Psoas muscle (tissue), 8 donors: ENCODE measurements around the gene ZNF574. TPM values are rescaled to one million over a fixed set of nuclear protein-coding genes. Genes with fewer than 3 reads are reported as not detected.

Experiments
- ATAC-seq, 4 donors: fragments of 200-7000 bp; cut with Tn5 transposase; one replicate each; pipeline ENCODE4 v1.9.1; 2020; ENCODE audit warnings: moderate library complexity in 3 of 4, mild to moderate bottlenecking in 2 of 4
- DNase-seq, 2 donors: peaks; one replicate each; pipeline ENCODE4 v3.0.0-alpha.2; 2020
- H3K27ac ChIP-seq: fragments of 200-600 bp; one replicate; pipeline ENCODE4 v1.8.0; 2022
- H3K27me3 ChIP-seq, 3 donors: fragments of 200-600 bp in 1 of 3; one replicate each; pipeline versions ENCODE4 v1.6.1 to v1.8.0; 2013 to 2022; ENCODE audit warnings: low read length in 2 of 3, mild to moderate bottlenecking in 2 of 3, moderate library complexity in 1 of 3; ENCODE audit not compliant: insufficient read depth in 3 of 3
- H3K36me3 ChIP-seq, 2 donors: fragments of 200-600 bp in 1 of 2; one replicate each; pipeline versions ENCODE4 v1.6.1 to v1.8.0; 2013 to 2022; ENCODE audit warnings: low read depth in 1 of 2, mild to moderate bottlenecking in 1 of 2, moderate library complexity in 1 of 2; ENCODE audit not compliant: insufficient read depth in 1 of 2
- H3K4me1 ChIP-seq: fragments of 200-600 bp; one replicate; pipeline ENCODE4 v1.8.0; 2022
- H3K4me3 ChIP-seq: fragments of 200-600 bp; one replicate; pipeline ENCODE4 v1.8.0; 2022; ENCODE audit warnings: mild to moderate bottlenecking
- H3K9me3 ChIP-seq: fragments of 200-600 bp; one replicate; pipeline ENCODE4 v1.8.0; 2022
- CTCF ChIP-seq: fragments of 200-600 bp; IDR thresholded peaks from one replicate; pipeline ENCODE4 v1.8.0; 2022; ENCODE audit warnings: antibody characterized with exemption
- WGBS, 3 donors: extraction: QIAGEN DNeasy Blood & Tissue Kit; methylation state at CpG; one replicate each; pipeline versions ENCODE4 v1.1.6 to v1.1.7; 2013; 5-methylcytosine and 5-hydroxymethylcytosine counted together
- intact Hi-C, 2 donors: fragments of 100-400 bp; cut with DNase I; formaldehyde crosslinking; loops; one replicate each; pipeline versions ENCODE4 v1.11.0 to v1.14.2; 2022
- polyA plus RNA-seq, 3 donors: library from polyadenylated mRNA; stranded (reverse); fragments of 200-250 nt; gene quantifications; one replicate each; pipeline ENCODE4 v1.2.3, GENCODE V29; 2013
- total RNA-seq, 4 donors: library from RNA; stranded (reverse); fragmentation: NEBNext Ultra II Directional in 2 of 4; extraction: Animal tissue kit (Norgen Biotek cat#: 25700) in 2 of 4; gene quantifications; one replicate each; pipeline versions ENCODE4 v1.2.1 to v1.2.4, GENCODE V29; 2021 to 2023
- donor health status: healthy with polysubstance abuse.
- donor health status: DM: no; HTN: no; CAD: no; lungs with moderate emphysema.
- donor health status: Bipolar disorder and iron deficiency.
- donor health status: healthy.
- donor health status: DM: yes; HTN: yes; CAD: no.
- donor health status: DM: no; HTN: no; CAD: no.
- donor health status: DM: no; HTN: no; CAD: no.
- donor health status: DM: yes; HTN: yes; CAD: no.

Gene ZNF574
- total and polyA plus RNA-seq, 7 donors = 6.4 to 11.2 (median 8.7) TPM

DNA sequence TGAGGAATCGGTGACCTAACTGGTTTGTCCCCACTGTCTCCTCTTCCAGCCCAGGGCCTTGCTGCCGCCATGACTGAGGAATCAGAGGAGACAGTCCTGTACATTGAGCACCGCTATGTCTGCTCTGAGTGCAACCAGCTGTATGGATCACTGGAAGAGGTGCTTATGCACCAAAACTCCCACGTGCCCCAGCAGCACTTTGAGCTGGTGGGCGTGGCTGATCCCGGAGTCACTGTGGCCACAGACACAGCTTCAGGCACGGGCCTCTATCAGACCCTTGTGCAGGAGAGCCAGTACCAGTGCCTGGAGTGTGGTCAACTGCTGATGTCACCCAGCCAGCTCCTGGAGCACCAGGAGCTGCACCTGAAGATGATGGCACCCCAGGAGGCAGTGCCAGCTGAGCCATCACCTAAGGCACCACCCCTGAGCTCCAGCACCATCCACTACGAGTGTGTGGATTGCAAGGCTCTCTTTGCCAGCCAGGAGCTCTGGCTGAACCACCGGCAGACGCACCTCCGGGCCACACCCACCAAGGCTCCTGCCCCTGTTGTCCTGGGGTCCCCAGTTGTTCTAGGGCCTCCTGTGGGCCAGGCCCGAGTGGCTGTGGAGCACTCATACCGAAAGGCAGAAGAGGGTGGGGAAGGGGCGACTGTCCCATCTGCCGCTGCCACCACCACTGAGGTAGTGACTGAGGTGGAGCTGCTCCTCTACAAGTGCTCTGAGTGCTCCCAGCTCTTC lies 2.7 kb downstream of the ZNF574 start:
- no peak overlapping the region for H3K27ac ChIP-seq
- peak in 1 of 2 donors; percentile 20 for DNase-seq
- H3K9me3 ChIP-seq = no peaks in the 10 kb centered on the region
- no peak overlapping the region for H3K4me3 ChIP-seq
- WGBS, 3 donors = 68 to 77% (median 70%) methylated on average over 15 of the region's 15 CpGs
- peaks cover 3% of the 10 kb centered on the region for H3K4me1 ChIP-seq
- intact Hi-C loops = no loop called here
- no peaks in the 10 kb centered on the region for H3K27me3 ChIP-seq
- TF ChIP-seq CTCF = no peak
- H3K36me3 ChIP-seq = peaks cover 8 to 37% of the 10 kb centered on the region in 2 donors
- no peak for ATAC-seq

DNA sequence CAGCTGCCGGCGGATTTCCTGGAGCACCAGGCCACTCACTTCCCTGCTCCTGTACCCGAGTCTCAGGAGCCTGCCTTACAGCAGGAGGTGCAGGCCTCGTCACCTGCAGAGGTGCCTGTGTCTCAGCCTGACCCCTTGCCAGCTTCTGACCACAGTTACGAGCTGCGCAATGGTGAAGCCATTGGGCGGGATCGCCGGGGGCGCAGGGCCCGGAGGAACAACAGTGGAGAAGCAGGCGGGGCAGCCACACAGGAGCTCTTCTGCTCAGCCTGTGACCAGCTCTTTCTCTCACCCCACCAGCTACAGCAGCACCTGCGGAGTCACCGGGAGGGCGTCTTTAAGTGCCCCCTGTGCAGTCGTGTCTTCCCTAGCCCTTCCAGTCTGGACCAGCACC lies 3.3 kb downstream of the ZNF574 start:
- no peak for ATAC-seq
- Histone ChIP-seq H3K36me3 (peaks cover 8 to 37% of the 10 kb centered on the region in 2 donors), H3K27ac (no peak overlapping the region), H3K4me1 (peaks cover 3% of the 10 kb centered on the region), H3K9me3 (no peaks in the 10 kb centered on the region), H3K4me3 (no peak overlapping the region), H3K27me3 (no peaks in the 10 kb centered on the region)
- TF ChIP-seq CTCF = no peak
- intact Hi-C loops = no loop called here
- WGBS, 3 donors = 82 to 90% (median 84%) methylated on average over 16 of the region's 16 CpGs
- peak in 1 of 2 donors; percentile 47 for DNase-seq

DNA sequence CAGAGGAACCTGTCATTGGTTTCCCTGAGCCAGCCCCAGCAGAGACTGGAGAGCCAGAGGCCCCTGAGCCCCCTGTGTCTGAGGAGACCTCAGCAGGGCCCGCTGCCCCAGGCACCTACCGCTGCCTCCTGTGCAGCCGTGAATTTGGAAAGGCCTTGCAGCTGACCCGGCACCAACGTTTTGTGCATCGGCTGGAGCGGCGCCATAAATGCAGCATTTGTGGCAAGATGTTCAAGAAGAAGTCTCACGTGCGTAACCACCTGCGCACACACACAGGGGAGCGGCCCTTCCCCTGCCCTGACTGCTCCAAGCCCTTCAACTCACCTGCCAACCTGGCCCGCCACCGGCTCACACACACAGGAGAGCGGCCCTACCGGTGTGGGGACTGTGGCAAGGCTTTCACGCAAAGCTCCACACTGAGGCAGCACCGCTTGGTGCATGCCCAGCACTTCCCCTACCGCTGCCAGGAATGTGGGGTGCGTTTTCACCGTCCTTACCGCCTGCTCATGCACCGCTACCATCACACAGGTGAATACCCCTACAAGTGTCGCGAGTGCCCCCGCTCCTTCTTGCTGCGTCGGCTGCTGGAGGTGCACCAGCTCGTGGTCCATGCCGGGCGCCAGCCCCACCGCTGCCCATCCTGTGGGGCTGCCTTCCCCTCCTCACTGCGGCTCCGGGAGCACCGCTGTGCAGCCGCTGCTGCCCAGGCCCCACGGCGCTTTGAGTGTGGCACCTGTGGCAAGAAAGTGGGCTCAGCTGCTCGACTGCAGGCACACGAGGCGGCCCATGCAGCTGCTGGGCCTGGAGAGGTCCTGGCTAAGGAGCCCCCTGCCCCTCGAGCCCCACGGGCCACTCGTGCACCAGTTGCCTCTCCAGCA lies 4.2 kb downstream of the ZNF574 start:
- Histone ChIP-seq H3K27me3 (no peaks in the 10 kb centered on the region), H3K36me3 (peaks cover 8 to 37% of the 10 kb centered on the region in 2 donors), H3K4me3 (no peak overlapping the region), H3K4me1 (no peaks in the 10 kb centered on the region), H3K9me3 (no peaks in the 10 kb centered on the region), H3K27ac (no peak overlapping the region)
- ATAC-seq = no peak
- DNase-seq = peak in 1 of 2 donors; percentile 47
- 89 to 91% (median 89%) methylated on average over 44 of the region's 44 CpGs for WGBS, 3 donors
- no peak for TF ChIP-seq CTCF
- intact Hi-C loops = no loop called here

- peaks cover 8 to 37% of the 10 kb centered on the region in 2 donors for H3K36me3 ChIP-seq
- 85 to 88% (median 88%) methylated on average over 23 to 28 of the region's 28 CpGs for WGBS, 3 donors
Measured at GRCh38 chr19:42080764-42081375, 4.9 kb downstream of the ZNF574 start.

More at GRCh38 chr19:42080764-42081375, 4.9 kb downstream of the ZNF574 start:
- H3K27me3 ChIP-seq = no peaks in the 10 kb centered on the region
- no peak for ATAC-seq
- no peak overlapping the region for H3K27ac ChIP-seq
- H3K4me3 ChIP-seq = no peak overlapping the region
- intact Hi-C loops = no loop called here
- TF ChIP-seq CTCF = no peak
- H3K9me3 ChIP-seq = no peaks in the 10 kb centered on the region
- no peaks in the 10 kb centered on the region for H3K4me1 ChIP-seq
- DNase-seq = no peak
